Activated CD4-positive, alpha-beta T cell treated with anti-CD3 and anti-CD28 coated beads, Interleukin-2, amount 10 ng/mL, durations not matched to agents 7 days and 5 days (primary cell): Measurements from ENCODE around the gene ARFGAP1. TPM values are rescaled to one million over a fixed set of nuclear protein-coding genes. Genes with fewer than 3 reads are reported as not detected.
"Not testable (repeated sequence)": the region's sequence is repeated elsewhere in the genome, so short reads cannot be mapped to it uniquely, and the experiment has no call there.

ENCODE experiments used
- CTCF ChIA-PET: fragments of 350-600 bp; sonication (Branson Sonifier 250); formaldehyde crosslinking; loops from one replicate; lab custom pipeline; 2021; ENCODE audit warnings: antibody characterized with exemption; lab: Charles Lee
- POLR2A ChIA-PET: fragments of 350-600 bp; sonication (Branson Sonifier 250); formaldehyde crosslinking; loops from one replicate; lab custom pipeline; 2021; ENCODE audit warnings: antibody characterized with exemption; lab: Charles Lee
- DNase-seq: peaks from one replicate; pipeline ENCODE4 v3.0.0-alpha.2; 2020
- H3K27ac Mint-ChIP-seq: one replicate; pipeline ENCODE4 v1.8.0; 2021; ENCODE audit warnings: mild to moderate bottlenecking, moderate library complexity, mixed read lengths
- H3K27me3 Mint-ChIP-seq: one replicate; pipeline ENCODE4 v1.8.0; 2021; ENCODE audit warnings: mixed read lengths
- H3K36me3 Mint-ChIP-seq: one replicate; pipeline ENCODE4 v1.8.0; 2021; ENCODE audit warnings: low read depth, mixed read lengths
- H3K4me1 Mint-ChIP-seq: one replicate; pipeline ENCODE4 v1.8.0; 2021; ENCODE audit warnings: mixed read lengths
- H3K4me3 Mint-ChIP-seq: one replicate; pipeline ENCODE4 v1.8.0; 2021; ENCODE audit warnings: mild to moderate bottlenecking, moderate library complexity, mixed read lengths
- H3K9me3 Mint-ChIP-seq: one replicate; pipeline ENCODE4 v1.8.0; 2021; ENCODE audit warnings: mixed read lengths
- total RNA-seq, 2 experiments: library from RNA; stranded (reverse); gene quantifications; one replicate each; pipeline ENCODE4 v1.2.3, GENCODE V29; 2021

ARFGAP1 gene
- total RNA-seq, 2 experiments from 2014 or later, result 88.0 to 94.4 TPM

DNA sequence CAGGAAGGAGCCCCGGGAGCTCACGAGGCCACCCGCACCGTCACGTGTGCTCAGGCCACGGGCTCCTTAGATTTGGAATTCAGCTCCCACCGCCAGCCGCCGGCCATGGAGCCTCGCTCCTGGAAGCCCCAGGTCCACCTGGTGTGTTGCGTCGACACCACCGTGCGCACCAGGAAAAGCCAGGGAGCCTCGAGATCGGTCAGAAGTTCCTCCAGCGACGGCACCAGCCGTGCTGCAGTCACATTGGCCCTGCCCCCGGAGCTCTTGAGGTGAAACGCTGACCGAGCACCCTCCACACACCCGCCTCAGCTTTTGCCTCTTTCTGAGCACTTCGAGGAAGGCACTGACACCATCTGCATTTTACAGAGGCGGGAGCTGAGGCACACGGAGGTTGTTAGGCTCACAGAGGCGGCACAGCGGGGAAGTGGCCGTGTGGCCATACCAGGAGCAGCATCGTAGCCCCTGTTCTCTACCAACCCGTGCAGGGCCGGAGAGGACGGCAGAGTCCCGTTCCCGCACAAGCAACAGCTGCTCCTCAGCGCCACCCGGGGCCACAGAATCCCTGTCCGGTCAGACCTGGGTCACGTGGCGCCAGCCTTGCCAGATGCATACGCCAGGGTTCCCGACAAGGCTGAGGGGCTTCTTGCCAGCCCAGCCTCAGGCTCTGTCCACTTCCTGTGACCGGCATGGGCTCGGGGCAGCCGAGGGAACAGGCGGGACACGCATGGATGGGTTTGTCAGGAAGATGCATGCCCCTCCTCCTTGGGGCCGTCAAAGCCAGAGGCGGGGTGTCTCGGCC lies 25.9 kb upstream of the ARFGAP1 start:
- H3K27ac Mint-ChIP-seq, result no peak overlapping the region

DNA sequence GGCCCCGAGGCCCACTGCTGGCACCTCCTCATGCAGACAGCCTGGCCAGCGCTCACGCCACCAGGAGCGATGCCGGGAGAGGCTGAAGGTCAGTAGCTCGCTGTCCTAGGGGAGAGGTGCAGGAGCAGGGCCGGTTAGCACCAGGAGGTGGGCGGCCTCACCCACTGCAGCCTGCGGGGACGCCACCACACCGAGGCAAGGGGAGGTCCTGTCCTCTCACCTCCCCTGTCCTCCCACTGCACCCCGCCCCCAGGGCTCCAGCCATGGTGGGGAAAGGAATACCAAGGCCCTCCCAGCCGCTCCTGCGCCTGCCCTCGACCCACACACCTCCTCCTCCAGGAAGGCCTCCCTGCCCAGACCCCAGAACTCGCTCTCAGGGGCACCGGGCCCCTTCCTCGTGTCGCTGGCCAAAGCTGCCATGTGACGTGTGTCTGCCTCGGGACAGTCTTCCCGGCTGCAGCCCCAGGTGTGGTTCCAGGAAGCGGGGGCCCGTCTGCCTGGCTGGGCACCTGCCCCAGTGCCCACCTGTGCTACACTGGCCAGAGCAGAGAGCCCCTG lies 24.9 kb upstream of the ARFGAP1 start:
- Mint-ChIP-seq H3K4me3 (no peak overlapping the region), H3K4me1 (no peaks in the 10 kb centered on the region), H3K36me3 (no peaks in the 10 kb centered on the region), H3K9me3 (no peaks in the 10 kb centered on the region), H3K27me3 (peaks cover 11% of the 10 kb centered on the region), H3K27ac (no peak overlapping the region)
- ChIA-PET POLR2A (no interaction called here), CTCF (interaction anchor here (1.0 kb wide), 1 partner anchor 25 kb away, joined by 3 read pairs; no protein-coding TSS in a partner anchor)
- DNase-seq, result no peak

More for the DNA sequence above, 25.9 kb upstream of the ARFGAP1 start:
- POLR2A ChIA-PET, result no interaction called here
- H3K4me1 Mint-ChIP-seq, result no peaks in the 10 kb centered on the region
- no peaks in the 10 kb centered on the region for H3K9me3 Mint-ChIP-seq
- H3K36me3 Mint-ChIP-seq, result no peaks in the 10 kb centered on the region
- no peak overlapping the region for H3K4me3 Mint-ChIP-seq
- CTCF ChIA-PET, result interaction anchor here (1.0 kb wide), 1 partner anchor 24 kb away, joined by 3 read pairs; no protein-coding TSS in a partner anchor
- DNase-seq, result no peak
- H3K27me3 Mint-ChIP-seq, result peaks cover 5% of the 10 kb centered on the region

DNA sequence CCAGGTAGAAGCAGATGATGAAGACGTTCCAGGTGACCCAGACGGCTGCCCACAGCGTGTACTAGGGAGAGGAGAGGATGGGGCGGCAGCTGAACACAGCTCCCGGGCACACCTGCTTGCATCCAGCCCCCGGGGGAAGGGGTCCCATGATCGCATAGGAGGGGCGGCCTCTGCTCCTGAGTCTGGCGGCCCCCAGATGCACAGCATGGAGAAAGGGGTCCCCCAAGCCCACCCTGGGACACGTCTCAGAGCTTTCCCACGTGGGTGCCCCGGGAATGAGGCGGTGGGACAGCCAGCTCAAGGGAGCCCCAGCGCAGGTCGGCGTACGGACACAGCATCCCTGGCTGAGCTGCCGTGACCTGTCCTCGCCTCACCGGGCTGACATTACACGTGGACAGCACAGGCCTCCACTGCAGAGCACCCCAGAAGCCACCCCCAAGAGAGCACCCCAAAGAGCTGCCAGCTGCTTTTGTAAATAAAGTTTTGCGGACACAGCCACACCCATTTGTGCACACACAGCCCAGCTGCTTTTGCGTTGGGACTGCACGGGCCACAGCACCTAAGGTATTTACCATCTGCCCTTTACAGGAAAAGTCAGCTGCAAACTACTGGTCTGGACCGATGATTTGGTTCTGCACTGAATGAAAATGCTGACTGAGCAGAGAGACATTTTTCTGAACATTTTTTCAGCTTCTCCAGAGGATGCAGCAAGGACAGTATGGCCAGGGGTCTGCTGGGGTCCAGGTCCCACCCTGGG lies 23.6 kb upstream of the ARFGAP1 start:
- ChIA-PET CTCF (no interaction called here), POLR2A (no interaction called here)
- Mint-ChIP-seq H3K9me3 (no peaks in the 10 kb centered on the region), H3K27me3 (peaks cover 17% of the 10 kb centered on the region), H3K4me1 (no peaks in the 10 kb centered on the region), H3K27ac (no peak overlapping the region), H3K36me3 (no peaks in the 10 kb centered on the region), H3K4me3 (no peak overlapping the region)
- DNase-seq, result no peak

DNA sequence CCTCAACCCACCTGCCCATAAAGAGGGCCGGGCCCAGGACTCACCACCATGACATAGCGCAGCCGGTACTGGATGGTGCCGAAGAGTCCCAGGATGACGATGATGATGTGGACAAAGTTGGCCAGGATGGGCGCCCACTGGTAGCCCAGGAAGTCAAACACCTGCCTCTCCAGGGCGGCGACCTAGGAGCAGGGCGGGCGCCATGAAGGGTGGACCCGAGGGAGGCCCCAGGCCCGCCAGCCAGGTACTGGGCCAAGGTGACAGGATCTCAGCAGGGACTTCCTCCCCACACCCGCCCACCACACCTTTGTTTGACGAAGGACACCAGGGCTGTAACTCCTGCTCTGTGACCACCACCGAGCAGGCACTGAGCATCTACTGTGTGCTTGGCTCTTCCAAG lies 22.7 kb upstream of the ARFGAP1 start:
- H3K27me3 Mint-ChIP-seq, result peaks cover 20% of the 10 kb centered on the region
- no peaks in the 10 kb centered on the region for H3K9me3 Mint-ChIP-seq
- DNase-seq, result no peak
- H3K4me3 Mint-ChIP-seq, result no peak overlapping the region
- H3K4me1 Mint-ChIP-seq, result no peaks in the 10 kb centered on the region
- ChIA-PET CTCF (no interaction called here), POLR2A (no interaction called here)
- no peaks in the 10 kb centered on the region for H3K36me3 Mint-ChIP-seq
- H3K27ac Mint-ChIP-seq, result no peak overlapping the region

DNA sequence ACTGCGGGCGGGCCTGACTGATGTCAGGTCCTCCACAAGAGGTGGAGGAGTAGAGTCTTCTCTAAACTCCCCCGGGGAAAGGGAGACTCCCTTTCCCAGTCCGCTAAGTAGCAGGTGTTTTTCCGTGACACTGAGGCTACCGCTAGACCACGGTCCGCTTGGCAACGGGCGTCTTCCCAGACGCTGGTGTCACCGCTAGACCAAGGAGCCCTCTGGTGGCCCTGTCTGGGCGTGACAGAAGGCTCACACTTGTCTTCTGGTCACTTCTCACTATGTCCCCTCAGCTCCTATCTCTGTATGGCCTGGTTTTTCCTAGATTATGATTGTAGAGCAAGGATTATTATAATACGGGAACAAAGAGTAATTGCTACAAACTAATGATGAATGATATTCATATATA lies 21.3 kb upstream of the ARFGAP1 start:
- H3K4me3 Mint-ChIP-seq, DNase-seq, H3K27ac Mint-ChIP-seq, H3K4me1 Mint-ChIP-seq, CTCF ChIA-PET, H3K9me3 Mint-ChIP-seq, H3K36me3 Mint-ChIP-seq, POLR2A ChIA-PET: not testable (repeated sequence)
- peaks cover 31% of the 10 kb centered on the region for H3K27me3 Mint-ChIP-seq

DNA sequence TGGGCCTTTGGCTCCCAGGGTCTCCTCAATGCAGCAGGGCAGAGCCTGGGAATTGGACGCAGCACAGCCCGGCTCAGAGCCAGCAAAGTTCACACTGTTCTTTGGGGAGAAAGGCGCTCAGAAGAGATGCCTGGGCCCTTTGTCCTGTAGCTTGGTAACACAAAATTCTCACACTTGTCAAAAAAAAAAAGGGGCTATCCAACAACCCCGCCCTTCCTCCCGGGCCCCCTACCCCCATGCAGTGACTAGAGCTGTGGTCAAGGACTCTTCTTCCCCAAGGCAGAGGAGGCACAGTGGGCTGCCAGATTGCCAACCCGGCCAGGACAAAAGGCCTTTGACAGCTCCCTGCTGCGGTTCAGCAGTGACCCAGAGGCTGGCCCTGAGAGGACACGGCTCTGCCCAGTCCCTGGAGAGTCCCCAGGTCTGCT lies 20.3 kb upstream of the ARFGAP1 start:
- Mint-ChIP-seq H3K27ac (no peak overlapping the region), H3K4me3 (no peak overlapping the region), H3K4me1 (no peaks in the 10 kb centered on the region), H3K36me3 (no peaks in the 10 kb centered on the region), H3K9me3 (no peaks in the 10 kb centered on the region), H3K27me3 (peaks cover 37% of the 10 kb centered on the region)
- ChIA-PET POLR2A (no interaction called here), CTCF (interaction anchor here (2.2 kb wide), 1 partner anchor 17 kb away, joined by 6 read pairs; no protein-coding TSS in a partner anchor)
- DNase-seq, result no peak

DNA sequence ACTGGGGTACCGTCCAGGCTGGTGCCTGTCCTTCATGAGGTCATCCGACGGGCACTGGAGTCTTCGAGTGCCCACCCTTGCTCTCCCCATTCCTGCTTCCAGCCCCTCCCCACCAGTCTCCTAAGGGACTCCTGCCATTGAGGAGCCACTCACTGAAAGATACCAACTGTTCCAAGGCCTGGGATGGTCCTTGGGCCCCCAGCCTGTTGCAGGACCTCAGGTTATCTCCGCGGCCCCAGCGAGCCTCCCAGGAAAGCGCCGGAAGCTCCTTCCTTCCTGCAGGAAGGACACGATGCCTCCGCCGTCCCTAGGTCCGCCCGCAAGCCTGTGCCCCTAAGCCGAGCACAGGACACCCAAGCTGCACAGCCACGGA lies 19.6 kb upstream of the ARFGAP1 start:
- Mint-ChIP-seq H3K36me3 (no peaks in the 10 kb centered on the region), H3K4me3 (no peak overlapping the region)
- CTCF ChIA-PET, result interaction anchor here (2.2 kb wide), 1 partner anchor 17 kb away, joined by 6 read pairs; no protein-coding TSS in a partner anchor

DNA sequence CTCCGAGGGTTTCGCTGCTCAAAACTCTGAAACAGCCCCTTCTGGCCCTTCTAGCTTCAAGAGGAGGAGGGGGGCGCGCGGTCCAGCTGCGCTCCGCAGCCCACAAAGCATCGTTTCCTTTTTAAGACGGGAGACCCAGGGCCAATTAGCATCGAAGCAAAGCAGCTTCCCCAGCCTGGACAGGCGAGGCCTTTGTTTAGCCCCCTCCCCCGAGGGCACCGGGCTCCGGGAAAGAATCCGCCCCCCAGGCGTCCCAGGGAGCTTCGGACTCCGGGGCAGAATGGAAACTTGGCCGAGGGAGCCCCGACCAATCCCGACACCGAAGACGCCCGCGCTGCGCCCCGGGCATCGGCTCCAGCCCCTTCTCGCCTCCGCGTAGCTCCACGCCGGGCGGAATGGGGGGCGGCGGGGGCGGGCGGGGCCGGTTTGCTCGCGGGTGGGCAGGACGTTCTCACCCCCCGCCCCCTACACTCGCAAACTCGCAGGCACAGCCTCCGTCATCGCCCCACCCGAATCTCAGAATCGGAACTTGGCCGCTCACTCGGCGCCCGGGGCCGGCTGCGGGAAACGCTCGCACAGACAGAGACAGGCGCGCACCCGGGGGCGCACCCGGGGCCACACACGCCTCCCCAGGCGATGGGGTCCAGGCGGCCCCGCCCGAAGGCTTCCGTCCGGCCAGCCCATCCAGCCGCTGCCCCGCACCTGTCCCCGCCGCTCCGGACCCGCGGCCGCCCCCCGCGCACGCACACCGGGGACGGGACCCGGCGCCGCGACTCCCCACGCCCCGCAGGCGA lies 19.0 kb upstream of the ARFGAP1 start:
- no peak for DNase-seq
- H3K4me1 Mint-ChIP-seq, result no peaks in the 10 kb centered on the region
- no peak overlapping the region for H3K4me3 Mint-ChIP-seq
- H3K36me3 Mint-ChIP-seq, result no peaks in the 10 kb centered on the region
- ChIA-PET POLR2A (no interaction called here), CTCF (interaction anchor here (2.2 kb wide), 1 partner anchor 16 kb away, joined by 6 read pairs; no protein-coding TSS in a partner anchor)
- H3K9me3 Mint-ChIP-seq, result no peaks in the 10 kb centered on the region
- peaks cover 37% of the 10 kb centered on the region for H3K27me3 Mint-ChIP-seq
- H3K27ac Mint-ChIP-seq, result no peak overlapping the region

More for the DNA sequence above, 19.6 kb upstream of the ARFGAP1 start:
- Mint-ChIP-seq H3K27me3 (peaks cover 37% of the 10 kb centered on the region), H3K4me1 (no peaks in the 10 kb centered on the region), H3K27ac (no peak overlapping the region), H3K9me3 (no peaks in the 10 kb centered on the region)
- POLR2A ChIA-PET, result no interaction called here
- DNase-seq, result no peak

DNA sequence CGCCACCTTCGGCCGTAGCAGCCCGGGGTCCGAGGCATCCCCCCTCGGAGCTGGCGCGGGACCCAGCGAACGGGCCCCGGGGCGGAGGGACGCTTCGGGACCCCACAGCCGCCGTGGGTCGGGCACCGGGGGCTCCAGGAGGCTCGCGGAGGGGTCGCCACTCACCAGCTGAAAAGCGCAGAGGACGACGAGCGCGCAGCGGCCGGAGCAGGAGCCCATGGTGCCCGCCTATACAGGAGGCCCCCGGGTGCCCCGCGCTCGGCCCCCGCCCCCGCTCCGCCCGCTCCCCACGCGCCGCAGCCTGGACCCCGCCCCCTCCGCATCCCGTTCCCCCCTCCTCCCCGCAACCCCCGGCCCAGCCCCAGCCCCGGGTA lies 18.4 kb upstream of the ARFGAP1 start, which contains the start of gene NKAIN4:
TSS of gene NKAIN4 (minus strand) at position 232 of the 374 bp plus-strand sequence. CDS start at position 219, 13 bp downstream.
- Mint-ChIP-seq H3K27me3 (peaks cover 37% of the 10 kb centered on the region), H3K4me1 (no peaks in the 10 kb centered on the region), H3K36me3 (no peaks in the 10 kb centered on the region), H3K9me3 (no peaks in the 10 kb centered on the region), H3K27ac (no peak within 1 kb of the TSS), H3K4me3 (no peak within 1 kb of the TSS)
- CTCF ChIA-PET, result interaction anchor here (2.2 kb wide), 1 partner anchor 15 kb away, joined by 6 read pairs; no protein-coding TSS in a partner anchor
- no peak for DNase-seq
- POLR2A ChIA-PET, result no interaction called here

DNA sequence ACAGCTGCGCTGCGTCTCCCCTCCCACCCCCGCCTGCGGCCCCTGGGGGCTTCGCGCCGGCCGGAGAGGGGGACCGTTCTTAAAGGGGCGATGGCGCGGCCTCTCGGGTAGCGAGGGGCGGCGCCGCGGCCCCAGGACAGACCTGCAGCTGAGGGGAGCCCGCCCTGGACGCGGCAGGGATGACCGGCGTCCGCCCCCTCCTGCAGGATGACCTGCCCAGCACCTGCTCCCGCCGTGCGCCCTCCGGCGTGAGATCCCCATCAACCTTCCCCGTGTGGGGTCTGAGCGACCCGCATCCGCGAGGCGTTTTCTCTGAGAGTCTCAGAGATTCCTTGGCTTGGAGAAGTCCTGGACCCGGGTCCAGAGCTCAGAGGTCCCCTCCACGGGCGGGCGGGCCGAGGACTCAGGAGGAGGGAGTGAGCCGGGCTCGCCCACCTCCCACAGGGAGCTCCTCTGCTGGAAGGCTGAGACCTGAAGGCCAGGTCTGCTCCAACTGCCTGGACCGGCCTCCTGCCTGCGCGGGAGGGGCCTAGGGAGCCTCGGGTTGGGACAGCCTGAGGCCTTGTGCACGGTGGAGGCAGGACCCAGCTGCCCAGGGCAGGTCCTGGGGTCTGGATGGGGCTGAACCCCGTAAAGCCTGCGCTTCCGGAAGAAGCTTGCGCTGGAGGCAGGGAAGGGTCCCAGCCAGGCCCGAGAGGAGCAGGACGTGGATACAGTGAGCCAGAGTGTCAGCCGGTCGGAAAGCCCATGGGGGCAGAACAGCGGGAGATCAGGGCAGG lies 17.8 kb upstream of the ARFGAP1 start:
- Mint-ChIP-seq H3K9me3 (no peaks in the 10 kb centered on the region), H3K4me3 (no peak overlapping the region), H3K27ac (no peak overlapping the region), H3K36me3 (no peaks in the 10 kb centered on the region), H3K4me1 (no peaks in the 10 kb centered on the region), H3K27me3 (peaks cover 37% of the 10 kb centered on the region)
- ChIA-PET CTCF (interaction anchor here (0.6 to 2.2 kb wide), 3 partner anchors 15 to 82 kb away, joined by 3 to 6 read pairs (median 3); no protein-coding TSS in a partner anchor), POLR2A (no interaction called here)
- no peak for DNase-seq

DNA sequence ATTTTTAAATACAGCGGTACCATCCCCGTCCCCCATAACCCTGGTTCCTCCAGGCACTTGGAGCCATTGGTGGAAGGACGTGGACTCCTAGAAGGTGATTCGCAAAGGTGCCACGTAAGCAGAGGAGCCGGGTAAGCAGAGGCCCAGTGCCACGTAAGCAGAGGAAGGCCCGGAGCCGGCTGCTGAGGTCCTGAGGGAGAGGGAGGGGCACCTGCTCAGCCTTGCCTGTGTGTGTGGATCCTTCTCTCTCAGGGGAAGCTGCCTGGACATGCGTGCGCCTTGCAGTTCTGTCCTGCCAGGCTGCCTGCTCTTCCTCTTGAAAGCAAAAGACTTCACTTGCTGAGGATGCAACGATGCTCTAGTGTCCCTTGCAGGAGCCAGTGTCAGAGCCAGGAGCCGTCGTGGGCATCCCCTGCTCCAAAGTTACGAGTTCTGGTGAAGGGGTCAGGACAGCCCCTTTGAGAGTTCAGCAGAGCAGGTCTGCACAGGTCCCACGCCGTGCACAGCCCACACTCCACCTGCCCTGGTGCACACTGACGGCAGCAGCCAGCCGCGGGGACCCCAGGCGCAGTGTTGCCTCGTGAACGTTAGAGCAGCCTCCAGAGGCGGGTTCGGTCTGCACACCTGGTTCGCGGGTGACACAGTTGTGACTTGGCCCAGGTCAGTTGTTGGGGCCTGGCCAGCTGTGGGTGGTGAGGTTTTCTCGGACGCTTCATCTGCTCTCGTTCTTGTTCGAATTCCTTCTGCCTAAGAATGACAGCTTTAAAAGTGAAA lies 16.5 kb upstream of the ARFGAP1 start:
- Mint-ChIP-seq H3K9me3 (no peaks in the 10 kb centered on the region), H3K4me1 (no peaks in the 10 kb centered on the region), H3K36me3 (no peaks in the 10 kb centered on the region), H3K27me3 (peaks cover 34% of the 10 kb centered on the region), H3K4me3 (no peak overlapping the region), H3K27ac (no peak overlapping the region)
- CTCF ChIA-PET, result no interaction called here
- no peak for DNase-seq
- POLR2A ChIA-PET, result no interaction called here
